Measurements from ENCODE around the gene CIZ1. TPM values are rescaled to one million over a fixed set of nuclear protein-coding genes. Genes with fewer than 3 reads are reported as not detected.

CIZ1 gene
- total and polyA plus RNA-seq, 7 experiments from 2014 or later, result 11.2 to 163 (median 137) TPM

GRCh38 chr9:128225770-128226411 is 34.5 kb upstream of the CIZ1 start:
- Mint-ChIP-seq H3K4me1 (no peaks in the 10 kb centered on the region), H3K4me3 (no peak overlapping the region), H3K27ac (no peak overlapping the region), H3K36me3 (no peaks in the 10 kb centered on the region), H3K27me3 (no peaks in the 10 kb centered on the region), H3K9me3 (peaks cover 0 to under 1% (median 0%) of the 10 kb centered on the region in 11 donors)
- ChIA-PET CTCF (no interaction called here), POLR2A (no interaction called here)
- no peaks in the 10 kb centered on the region for H3K36me3 ChIP-seq (ENCODE audit: control insufficient read depth in 2 of 3, insufficient read depth in 3 of 3, low read length in 3 of 3)
- H3K27me3 ChIP-seq (ENCODE audit: control insufficient read depth in 2 of 2, insufficient read depth in 2 of 2, low read length in 2 of 2), result no peaks in the 10 kb centered on the region
- no peak overlapping the region for H3K27ac ChIP-seq (ENCODE audit: low read depth, low read length)
- DNase-seq (no peak), ATAC-seq (no peak)
- H3K4me1 ChIP-seq (ENCODE audit: control insufficient read depth in 2 of 2, insufficient read depth in 2 of 2, low read length in 2 of 2), result no peaks in the 10 kb centered on the region
- H3K9me3 ChIP-seq (ENCODE audit: control insufficient read depth in 2 of 3, low read length in 3 of 3), result no peaks in the 10 kb centered on the region
- intact Hi-C loops (cut with micrococcal nuclease), result no loop called here
- no peak overlapping the region for H3K4me3 ChIP-seq (ENCODE audit: low read length)

GRCh38 chr9:128224877-128225276 is 33.5 kb upstream of the CIZ1 start:
- Mint-ChIP-seq H3K9me3 (peaks cover 0 to 3% (median 0%) of the 10 kb centered on the region in 11 donors), H3K4me3 (no peak overlapping the region), H3K27ac (no peak overlapping the region), H3K4me1 (no peaks in the 10 kb centered on the region), H3K27me3 (no peaks in the 10 kb centered on the region), H3K36me3 (no peaks in the 10 kb centered on the region)
- Histone ChIP-seq H3K9me3 (ENCODE audit: control insufficient read depth in 2 of 3, low read length in 3 of 3) (no peaks in the 10 kb centered on the region), H3K36me3 (ENCODE audit: control insufficient read depth in 2 of 3, insufficient read depth in 3 of 3, low read length in 3 of 3) (no peaks in the 10 kb centered on the region), H3K27me3 (ENCODE audit: control insufficient read depth in 2 of 2, insufficient read depth in 2 of 2, low read length in 2 of 2) (no peaks in the 10 kb centered on the region), H3K27ac (ENCODE audit: low read depth, low read length) (no peak overlapping the region), H3K4me1 (ENCODE audit: control insufficient read depth in 2 of 2, insufficient read depth in 2 of 2, low read length in 2 of 2) (no peaks in the 10 kb centered on the region), H3K4me3 (ENCODE audit: low read length) (no peak overlapping the region)
- ChIA-PET CTCF (no interaction called here), POLR2A (no interaction called here)
- intact Hi-C loops (cut with micrococcal nuclease), result no loop called here
- ATAC-seq (no peak), DNase-seq (no peak)

- CTCF ChIA-PET, result no interaction called here
These were observed 31.7 kb upstream of the CIZ1 start for GRCh38 chr9:128222880-128223670.

GRCh38 chr9:128222026-128222425 is 30.7 kb upstream of the CIZ1 start:
- H3K9me3 Mint-ChIP-seq, result peaks cover 0 to 3% (median 0%) of the 10 kb centered on the region in 11 donors
- intact Hi-C loops (cut with micrococcal nuclease), result no loop called here
- H3K27ac Mint-ChIP-seq, result no peak overlapping the region
- Histone ChIP-seq H3K4me1 (ENCODE audit: control insufficient read depth in 2 of 2, insufficient read depth in 2 of 2, low read length in 2 of 2) (peaks cover 5 to 7% of the 10 kb centered on the region in 2 donors), H3K9me3 (ENCODE audit: control insufficient read depth in 2 of 3, low read length in 3 of 3) (no peaks in the 10 kb centered on the region), H3K27me3 (ENCODE audit: control insufficient read depth in 2 of 2, insufficient read depth in 2 of 2, low read length in 2 of 2) (no peaks in the 10 kb centered on the region), H3K36me3 (ENCODE audit: control insufficient read depth in 2 of 3, insufficient read depth in 3 of 3, low read length in 3 of 3) (no peaks in the 10 kb centered on the region), H3K27ac (ENCODE audit: low read depth, low read length) (no peak overlapping the region), H3K4me3 (ENCODE audit: low read length) (no peak overlapping the region)
- no peaks in the 10 kb centered on the region for H3K36me3 Mint-ChIP-seq
- no peak overlapping the region for H3K4me3 Mint-ChIP-seq
- DNase-seq (no peak), ATAC-seq (no peak)
- ChIA-PET POLR2A (no interaction called here), CTCF (interaction anchor here (0.6 kb wide), 1 partner anchor 26 kb away, joined by 3 read pairs; no protein-coding TSS in a partner anchor)
- peaks cover 9 to 13% (median 12%) of the 10 kb centered on the region in 7 donors for H3K4me1 Mint-ChIP-seq
- peaks cover 0 to 2% (median 0%) of the 10 kb centered on the region in 5 donors for H3K27me3 Mint-ChIP-seq

More at GRCh38 chr9:128222880-128223670, 31.7 kb upstream of the CIZ1 start:
- Mint-ChIP-seq H3K27me3 (peaks cover 0 to 2% (median 0%) of the 10 kb centered on the region in 5 donors), H3K9me3 (peaks cover 0 to 3% (median 0%) of the 10 kb centered on the region in 11 donors), H3K27ac (peak overlapping the region in 1 of 9 donors; percentile 34), H3K4me3 (peak overlapping the region in 1 of 10 donors; percentile 7), H3K36me3 (no peaks in the 10 kb centered on the region), H3K4me1 (peaks cover 8 to 13% (median 11%) of the 10 kb centered on the region in 7 donors)
- Histone ChIP-seq H3K27me3 (ENCODE audit: control insufficient read depth in 2 of 2, insufficient read depth in 2 of 2, low read length in 2 of 2) (no peaks in the 10 kb centered on the region), H3K4me3 (ENCODE audit: low read length) (no peak overlapping the region), H3K9me3 (ENCODE audit: control insufficient read depth in 2 of 3, low read length in 3 of 3) (no peaks in the 10 kb centered on the region), H3K27ac (ENCODE audit: low read depth, low read length) (no peak overlapping the region), H3K4me1 (ENCODE audit: control insufficient read depth in 2 of 2, insufficient read depth in 2 of 2, low read length in 2 of 2) (peaks cover 3 to 5% of the 10 kb centered on the region in 2 donors), H3K36me3 (ENCODE audit: control insufficient read depth in 2 of 3, insufficient read depth in 3 of 3, low read length in 3 of 3) (no peaks in the 10 kb centered on the region)
- no peak for DNase-seq
- intact Hi-C loops (cut with micrococcal nuclease), result no loop called here
- POLR2A ChIA-PET, result no interaction called here
- no peak for ATAC-seq

GRCh38 chr9:128219831-128220230 is 28.5 kb upstream of the CIZ1 start:
- intact Hi-C loops (cut with micrococcal nuclease), result no loop called here
- H3K27ac Mint-ChIP-seq, result peak overlapping the region in 2 of 9 donors; percentile 37 to 47

GRCh38 chr9:128218518-128219389 is 27.4 kb upstream of the CIZ1 start:
- Mint-ChIP-seq H3K27me3 (peaks cover 0 to 8% (median 0%) of the 10 kb centered on the region in 5 donors), H3K27ac (peak overlapping the region; percentile 18 to 93 (median 65)), H3K4me1 (peaks cover 9 to 13% (median 12%) of the 10 kb centered on the region in 7 donors), H3K4me3 (peak overlapping the region; percentile 80 to 93 (median 83)), H3K36me3 (no peaks in the 10 kb centered on the region), H3K9me3 (peaks cover 0 to 3% (median 0%) of the 10 kb centered on the region in 11 donors)
- DNase-seq (peak; percentile 70 to 93 (median 89)), ATAC-seq (peak; percentile 98)
- H3K36me3 ChIP-seq (ENCODE audit: control insufficient read depth in 2 of 3, insufficient read depth in 3 of 3, low read length in 3 of 3), result no peaks in the 10 kb centered on the region
- no peaks in the 10 kb centered on the region for H3K27me3 ChIP-seq (ENCODE audit: control insufficient read depth in 2 of 2, insufficient read depth in 2 of 2, low read length in 2 of 2)
- peak overlapping the region; percentile 47 for H3K27ac ChIP-seq (ENCODE audit: low read depth, low read length)
- ChIA-PET POLR2A (interaction anchor here (0.5 to 1.3 kb wide), 4 partner anchors 8 to 601 kb away, joined by 3 to 5 read pairs (median 4); partner anchors contain the start of genes GOLGA2 and SWI5), CTCF (interaction anchor here (0.6 to 0.8 kb wide), 2 partner anchors 23 to 44 kb away, joined by 3 read pairs; no protein-coding TSS in a partner anchor)
- peaks cover 5 to 7% of the 10 kb centered on the region in 2 donors for H3K4me1 ChIP-seq (ENCODE audit: control insufficient read depth in 2 of 2, insufficient read depth in 2 of 2, low read length in 2 of 2)
- no peaks in the 10 kb centered on the region for H3K9me3 ChIP-seq (ENCODE audit: control insufficient read depth in 2 of 3, low read length in 3 of 3)
- peak overlapping the region; percentile 62 for H3K4me3 ChIP-seq (ENCODE audit: low read length)
- intact Hi-C loops (cut with micrococcal nuclease), result loop anchor here (1.0 kb wide), 9 partner anchors 15 to 238 kb away; partner anchors contain the start of genes BBLN (in 2 of the 2), DNM1 (in 2 of the 2), GOLGA2 (in 2 of the 2) and SWI5 (in 2 of the 2)

More at GRCh38 chr9:128219831-128220230, 28.5 kb upstream of the CIZ1 start:
- ATAC-seq (no peak), DNase-seq (no peak)
- Histone ChIP-seq H3K9me3 (ENCODE audit: control insufficient read depth in 2 of 3, low read length in 3 of 3) (no peaks in the 10 kb centered on the region), H3K4me3 (ENCODE audit: low read length) (no peak overlapping the region), H3K27ac (ENCODE audit: low read depth, low read length) (no peak overlapping the region), H3K4me1 (ENCODE audit: control insufficient read depth in 2 of 2, insufficient read depth in 2 of 2, low read length in 2 of 2) (peaks cover 5 to 7% of the 10 kb centered on the region in 2 donors), H3K27me3 (ENCODE audit: control insufficient read depth in 2 of 2, insufficient read depth in 2 of 2, low read length in 2 of 2) (no peaks in the 10 kb centered on the region), H3K36me3 (ENCODE audit: control insufficient read depth in 2 of 3, insufficient read depth in 3 of 3, low read length in 3 of 3) (no peaks in the 10 kb centered on the region)
- H3K4me3 Mint-ChIP-seq, result no peak overlapping the region
- ChIA-PET POLR2A (interaction anchor here (0.6 kb wide), 1 partner anchor 42 kb away, joined by 4 read pairs; no protein-coding TSS in a partner anchor), CTCF (no interaction called here)
- peaks cover 9 to 13% (median 12%) of the 10 kb centered on the region in 7 donors for H3K4me1 Mint-ChIP-seq
- peaks cover 0 to 4% (median 0%) of the 10 kb centered on the region in 5 donors for H3K27me3 Mint-ChIP-seq
- H3K36me3 Mint-ChIP-seq, result no peaks in the 10 kb centered on the region
- peaks cover 0 to 3% (median 0%) of the 10 kb centered on the region in 11 donors for H3K9me3 Mint-ChIP-seq

All from naive thymus-derived CD4-positive, alpha-beta T cell (primary cell).